Left ventricle myocardium superior (tissue), 1 donor: ENCODE measurements around the gene ZBTB16. TPM values are rescaled to one million over a fixed set of nuclear protein-coding genes. Genes with fewer than 3 reads are reported as not detected.

ENCODE experiments used
- ATAC-seq: fragments of 200-7000 bp; cut with Tn5 transposase; one replicate; pipeline ENCODE4 v1.9.1; 2020; ENCODE audit warnings: mild to moderate bottlenecking, moderate library complexity
- DNase-seq: peaks from one replicate; pipeline ENCODE4 v3.0.0-alpha.2; 2020
- intact Hi-C: fragments of 100-400 bp; cut with micrococcal nuclease; formaldehyde crosslinking; loops from one replicate; pipeline ENCODE4 v1.11.0; 2022
- total RNA-seq: library from RNA; stranded (reverse); fragmentation: NEBNext Ultra II Directional; extraction: Animal tissue kit (Norgen Biotek cat#: 25700); gene quantifications from one replicate; pipeline ENCODE4 v1.2.1, GENCODE V29; 2021
- donor health status: DM: no; HTN: yes; CAD: no; lungs with severe emphysema.

Gene ZBTB16
- total RNA-seq, 1 donor from 2014 or later = 67.3 TPM

DNA sequence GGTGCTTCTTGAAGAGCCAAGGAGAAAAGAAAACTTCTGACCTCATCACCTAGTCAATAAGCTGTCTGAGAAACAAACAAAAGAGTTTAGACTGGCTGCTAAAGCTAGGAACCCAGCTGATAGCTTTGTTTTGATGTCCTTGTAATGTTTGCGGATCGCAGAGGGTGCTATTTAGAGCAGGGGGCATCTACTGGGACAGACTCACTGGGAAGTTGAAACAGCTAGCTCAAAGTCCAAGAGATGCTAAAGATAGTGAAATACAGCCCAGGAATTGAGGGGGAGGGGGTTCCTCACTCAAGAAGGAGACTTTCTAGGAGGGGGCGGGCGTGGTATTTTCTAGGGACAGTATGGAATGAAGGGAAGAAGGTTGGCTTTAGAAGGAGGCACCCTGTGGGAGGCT lies 18.9 kb downstream of the ZBTB16 start:
- DNase-seq (no peak), ATAC-seq (no peak)
- intact Hi-C loops = no loop called here

DNA sequence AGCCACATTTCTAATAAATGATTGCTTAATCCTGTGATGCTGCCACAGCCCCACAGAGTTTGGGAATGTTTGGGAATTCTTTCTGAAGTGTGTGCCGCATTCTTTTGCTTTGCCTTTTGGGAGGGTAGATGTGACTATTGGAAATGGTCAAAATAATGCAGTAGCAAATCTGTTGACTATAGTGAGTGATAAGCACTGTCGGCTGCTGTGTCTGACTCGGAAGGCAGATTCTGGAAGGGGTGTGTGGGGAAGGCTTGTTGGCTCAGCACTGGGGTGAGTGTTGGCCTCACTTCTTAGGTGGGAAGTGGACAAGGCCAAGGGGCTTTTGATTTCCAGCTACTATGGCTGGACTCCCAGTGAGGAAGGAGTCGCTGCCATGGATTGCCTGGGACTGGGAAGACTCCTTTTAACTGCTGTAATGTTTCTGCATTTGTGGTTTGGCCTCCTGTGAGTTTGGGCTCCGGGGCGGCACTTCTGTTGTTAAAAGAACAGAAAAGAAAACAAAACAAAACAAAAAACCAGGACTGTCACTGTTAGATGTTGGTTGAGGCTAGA lies 20.1 kb downstream of the ZBTB16 start:
- ATAC-seq (peak; percentile 41), DNase-seq (peak; percentile 57)
- intact Hi-C loops = no loop called here

DNA sequence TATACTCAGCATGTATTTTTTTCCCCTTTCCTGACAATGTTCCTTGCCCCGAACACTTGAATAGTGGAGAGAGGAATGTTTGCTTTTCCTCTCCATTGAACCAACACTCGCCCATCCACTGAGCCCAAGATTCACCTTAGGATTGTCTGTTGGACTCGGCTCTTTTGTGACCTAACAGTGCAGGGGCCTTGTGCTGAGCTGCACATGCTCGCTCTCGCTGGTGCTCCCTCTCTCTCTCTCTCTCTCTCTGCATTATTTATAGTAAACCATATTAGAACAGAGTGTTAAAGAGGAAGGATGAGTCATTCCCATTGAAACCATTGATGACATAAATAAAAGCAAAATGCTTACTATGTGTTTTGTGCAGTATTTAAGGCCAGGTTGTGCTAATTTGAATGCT lies 20.7 kb downstream of the ZBTB16 start:
- DNase-seq = peak; percentile 56
- intact Hi-C loops = no loop called here
- peak; percentile 73 for ATAC-seq

DNA sequence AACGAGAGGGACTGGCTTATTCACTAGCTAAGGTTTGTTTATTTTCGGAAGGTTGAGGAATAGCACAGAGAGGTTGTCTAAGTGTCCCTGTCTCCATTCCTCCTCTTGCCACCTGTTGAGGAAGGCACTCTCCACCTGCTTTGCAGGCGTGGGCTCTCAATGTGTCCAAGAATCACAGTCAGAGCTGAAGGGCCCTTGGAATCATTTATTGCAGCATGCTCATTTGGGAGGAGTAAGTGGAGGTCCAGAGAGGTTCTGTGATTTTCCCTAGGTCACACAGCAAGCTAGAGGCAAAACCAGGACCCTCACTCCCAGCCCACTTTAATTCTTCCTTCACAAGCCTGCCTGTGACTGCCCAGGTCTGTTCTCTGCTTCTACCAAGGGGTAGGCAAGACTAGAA lies 21.3 kb downstream of the ZBTB16 start:
- DNase-seq (no peak), ATAC-seq (no peak)
- intact Hi-C loops = no loop called here

GRCh38 chr11:114081641-114082414 lies 22.3 kb downstream of the ZBTB16 start:
- intact Hi-C loops = no loop called here
- ATAC-seq (no peak), DNase-seq (no peak)

- peak; percentile 9 for ATAC-seq
- intact Hi-C loops = no loop called here
- DNase-seq = no peak
Measured at GRCh38 chr11:114082415-114082748, 22.9 kb downstream of the ZBTB16 start.

- intact Hi-C loops = no loop called here
- ATAC-seq = peak; percentile 33
- peak; percentile 63 for DNase-seq
Measured at GRCh38 chr11:114082767-114083181, 23.3 kb downstream of the ZBTB16 start.

- no peak for ATAC-seq
- DNase-seq = no peak
- intact Hi-C loops = no loop called here
Measured at GRCh38 chr11:114083391-114084252, 24.1 kb downstream of the ZBTB16 start.

DNA sequence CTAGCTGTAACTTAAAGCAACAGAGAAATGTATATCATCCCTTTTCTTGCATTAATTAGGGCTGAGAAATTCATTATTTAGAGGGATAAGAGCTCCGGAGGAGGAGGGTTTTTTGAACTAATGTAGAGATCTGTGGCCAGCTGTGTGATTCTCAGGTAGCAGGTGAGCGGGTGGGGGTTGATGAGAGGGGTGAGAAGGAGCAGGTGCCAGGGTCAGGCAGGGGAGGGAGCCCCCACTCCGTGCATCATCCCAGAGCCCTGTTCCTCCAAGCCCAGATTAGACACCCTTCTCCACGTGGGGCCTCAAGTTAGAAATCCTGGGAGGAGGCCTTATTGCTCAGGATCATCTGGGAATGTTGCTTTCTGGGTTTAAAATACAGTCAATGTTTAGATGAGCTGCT lies 24.9 kb downstream of the ZBTB16 start:
- DNase-seq (no peak), ATAC-seq (no peak)
- intact Hi-C loops = no loop called here

DNA sequence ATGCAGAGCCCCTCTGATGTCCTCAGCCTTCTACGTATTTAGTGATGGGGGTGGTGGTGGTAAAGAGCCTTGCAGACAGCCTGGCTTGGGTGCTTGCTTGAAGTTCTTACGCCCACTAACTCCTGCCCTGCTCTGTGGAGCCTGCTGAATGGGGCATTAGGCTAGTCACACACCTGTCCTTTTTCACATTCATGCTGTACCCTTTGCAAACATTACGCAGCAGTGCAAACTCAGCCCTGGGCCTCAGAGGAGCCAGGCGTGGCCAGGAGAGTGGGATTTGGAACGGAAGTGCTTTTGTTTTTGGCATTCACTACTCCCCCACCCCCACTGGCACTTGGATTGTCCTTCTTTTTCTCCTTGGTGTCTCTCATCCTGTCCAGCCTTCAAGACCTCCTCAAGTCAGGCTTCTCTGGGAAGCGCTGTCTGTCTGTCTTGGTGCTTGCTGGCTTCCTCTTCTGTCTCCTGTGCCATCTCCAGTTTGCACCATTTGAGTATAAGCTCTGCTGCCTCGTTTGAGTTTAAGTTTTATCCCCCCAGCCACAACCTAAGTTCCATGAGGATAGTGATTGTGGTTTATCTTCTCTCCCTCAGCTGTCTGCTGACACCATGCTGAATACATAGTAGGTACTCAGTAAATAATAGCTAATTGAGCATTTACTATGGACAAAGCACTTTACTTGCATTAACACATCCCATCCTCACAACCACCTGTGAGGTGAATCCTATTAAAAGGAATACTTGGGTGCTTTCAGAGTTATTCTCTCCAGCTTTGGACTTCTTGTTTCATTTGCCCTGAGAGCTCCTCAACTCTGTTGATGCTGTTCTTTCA lies 26.7 kb downstream of the ZBTB16 start:
- DNase-seq = no peak
- intact Hi-C loops = no loop called here
- peak; percentile 20 for ATAC-seq

DNA sequence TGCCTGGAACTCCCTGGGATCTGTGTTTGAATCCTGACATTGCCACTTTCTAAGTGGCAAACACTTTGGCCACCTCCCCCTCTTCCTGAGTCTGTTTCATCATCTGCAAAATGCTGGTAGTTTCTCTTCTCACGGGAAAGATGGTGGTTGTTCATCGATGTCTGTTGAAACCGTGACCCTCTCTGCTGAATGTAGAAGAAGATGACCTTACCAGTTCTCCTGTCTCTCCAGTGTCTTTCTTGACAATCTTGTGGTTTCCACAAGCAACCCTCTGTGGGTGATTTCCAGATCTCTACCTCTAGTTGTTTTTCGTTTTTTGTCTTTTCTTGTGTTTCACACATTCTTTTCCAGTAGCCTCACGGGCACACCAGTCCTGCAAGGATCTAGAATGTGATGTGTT lies 27.5 kb downstream of the ZBTB16 start:
- no peak for ATAC-seq
- intact Hi-C loops = no loop called here
- DNase-seq = no peak

DNA sequence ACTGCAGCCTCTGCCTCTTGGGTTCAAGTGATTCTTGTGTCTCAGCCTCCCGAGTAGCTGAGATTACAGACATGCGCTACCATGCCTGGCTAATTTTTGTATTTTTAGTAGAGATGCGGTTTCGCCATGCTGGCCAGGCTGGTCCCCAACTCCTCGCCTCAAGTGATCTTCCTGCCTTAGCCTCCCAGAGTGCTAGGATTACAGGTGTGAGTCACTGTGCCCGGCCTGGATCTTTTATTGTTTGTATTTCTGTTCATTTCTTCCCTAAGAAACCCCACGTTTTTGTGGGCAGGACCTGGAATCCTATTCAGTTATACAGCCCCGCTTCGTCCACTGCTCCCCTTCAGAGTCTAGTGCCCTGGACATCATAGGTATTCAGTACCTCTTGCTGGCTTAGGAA lies 28.7 kb downstream of the ZBTB16 start:
- intact Hi-C loops = no loop called here
- DNase-seq = no peak
- ATAC-seq = no peak

- DNase-seq = no peak
- intact Hi-C loops = no loop called here
- ATAC-seq = peak; percentile 29
Measured at GRCh38 chr11:114088836-114089235, 29.3 kb downstream of the ZBTB16 start.

DNA sequence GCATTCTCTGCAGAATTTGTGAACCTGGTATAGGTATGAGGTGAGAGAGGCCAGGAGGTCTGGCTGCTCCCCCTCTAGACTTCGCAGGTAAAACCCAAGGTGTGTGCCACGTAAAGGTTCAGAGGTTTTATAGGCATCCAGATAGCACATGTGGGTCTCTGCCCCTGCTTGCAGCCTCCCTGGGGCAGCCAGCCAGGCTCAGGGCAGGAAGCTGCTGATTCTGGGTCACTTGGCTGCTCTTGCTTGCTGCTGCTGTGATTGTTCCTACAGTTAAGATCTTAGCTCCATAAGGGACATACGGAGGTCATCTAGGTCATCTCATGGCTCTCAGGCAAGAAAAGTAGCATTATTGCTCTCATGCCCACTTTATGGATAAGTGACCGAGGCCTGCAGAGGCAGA lies 30.2 kb downstream of the ZBTB16 start:
- DNase-seq (no peak), ATAC-seq (peak; percentile 20)
- intact Hi-C loops = no loop called here

DNA sequence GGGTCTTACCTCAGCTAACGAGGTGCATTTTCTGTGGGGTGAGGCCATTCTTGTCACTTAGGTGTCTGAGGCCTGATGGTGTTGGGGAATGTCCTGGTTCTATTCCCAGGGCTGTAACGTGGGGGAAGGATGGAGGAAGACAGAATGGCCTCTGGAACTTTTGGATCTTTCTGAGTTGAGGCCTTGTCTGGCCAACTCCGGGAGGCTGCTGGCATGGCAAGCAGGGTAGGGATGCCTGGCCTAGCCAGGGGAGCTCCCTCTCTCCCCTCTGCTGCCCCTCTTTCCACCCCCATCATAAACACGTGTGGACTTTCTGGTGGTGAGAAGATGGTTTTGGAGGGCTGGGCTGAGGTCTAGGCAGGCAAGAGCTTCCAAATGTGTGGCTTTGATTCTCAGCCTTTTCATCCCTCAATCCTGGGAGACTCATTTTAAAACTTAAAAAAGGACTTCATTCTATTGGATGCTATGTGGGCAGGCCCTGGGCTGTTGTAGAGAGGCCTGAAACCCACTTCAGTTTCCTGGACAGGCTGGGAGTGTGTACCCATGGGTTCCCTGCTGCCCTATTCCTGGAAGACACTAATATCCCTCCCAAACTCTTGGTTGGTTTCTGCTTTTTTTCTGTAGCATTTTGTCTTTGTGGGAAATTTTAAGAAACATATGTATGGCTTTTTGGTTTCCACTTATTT lies 30.9 kb downstream of the ZBTB16 start:
- DNase-seq = no peak
- intact Hi-C loops = no loop called here
- ATAC-seq = peak; percentile 1

GRCh38 chr11:114090976-114091375 lies 31.5 kb downstream of the ZBTB16 start:
- ATAC-seq (no peak), DNase-seq (no peak)

GRCh38 chr11:114091516-114092397 lies 32.2 kb downstream of the ZBTB16 start:
- DNase-seq = no peak
- peak; percentile 5 for ATAC-seq
- intact Hi-C loops = no loop called here

More at GRCh38 chr11:114090976-114091375, 31.5 kb downstream of the ZBTB16 start:
- intact Hi-C loops = no loop called here

DNA sequence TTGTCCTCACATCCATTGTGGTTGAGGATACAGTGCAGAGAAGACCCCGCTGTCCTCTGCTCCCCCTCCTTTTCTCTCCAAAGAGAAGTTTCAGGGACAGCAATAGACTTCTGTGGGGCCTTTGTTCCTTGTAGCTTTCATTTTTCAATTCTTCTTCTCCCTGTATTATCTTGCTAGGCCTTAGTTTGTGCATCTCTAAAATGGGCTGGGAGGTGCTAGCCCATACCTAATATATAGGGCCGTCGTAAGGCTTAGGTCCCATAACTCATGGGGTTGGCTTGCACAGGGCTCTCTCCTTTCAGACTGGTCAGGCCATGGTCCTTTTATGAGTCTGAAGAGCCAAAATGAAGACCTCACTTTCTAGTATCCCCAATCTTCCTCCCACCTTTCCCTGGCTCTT lies 33.0 kb downstream of the ZBTB16 start:
- DNase-seq (no peak), ATAC-seq (no peak)
- intact Hi-C loops = no loop called here
